ENCODE data around the gene ZC2HC1C. TPM values are rescaled to one million over a fixed set of nuclear protein-coding genes. Genes with fewer than 3 reads are reported as not detected.

ZC2HC1C gene
- total and polyA plus RNA-seq, 10 of the 15 experiments (the other 5 are each of a cell fraction or from before 2014, with no cell fraction given) = 0.92 to 3.7 (median 1.6) TPM

- peaks cover 7% of the 10 kb centered on the region for H3K79me2 ChIP-seq (ENCODE audit: control insufficient read depth, insufficient read depth, low read length)
Measured at GRCh38 chr14:75070383-75070782, 942 bp downstream of the ZC2HC1C start.

GRCh38 chr14:75077794-75078193 is 8.4 kb downstream of the ZC2HC1C start:
- Histone ChIP-seq H3K27ac (ENCODE audit: control insufficient read depth, insufficient read depth) (no peak overlapping the region), H3K4me3 (no peak overlapping the region), H3K9ac (ENCODE audit: control insufficient read depth, insufficient read depth, low read length) (no peak overlapping the region), H3K4me2 (ENCODE audit: control insufficient read depth, insufficient read depth) (no peak overlapping the region), H3K79me2 (ENCODE audit: control insufficient read depth, insufficient read depth, low read length) (no peaks in the 10 kb centered on the region), H3K9me3 (replicated peaks; ENCODE audit: control insufficient read depth, insufficient read depth, low read length) (no peaks in the 10 kb centered on the region), H3K4me1 (ENCODE audit: control insufficient read depth, insufficient read depth, low read length) (no peaks in the 10 kb centered on the region), H3K27me3 (replicated peaks in 1 of 2; ENCODE audit: control insufficient read depth in 2 of 2, insufficient read depth in 2 of 2, low read length in 1 of 2) (no peaks in the 10 kb centered on the region), H4K20me1 (ENCODE audit: control insufficient read depth, insufficient read depth) (no peaks in the 10 kb centered on the region), H2AFZ (ENCODE audit: control insufficient read depth, low read depth, low read length) (no peak overlapping the region), H3K36me3 (ENCODE audit: control insufficient read depth in 2 of 2, insufficient read depth in 2 of 2, low read length in 1 of 2) (peaks cover 0 to 7% of the 10 kb centered on the region in 2 experiments; a peak in 3 of 4 replicates)
- ChIA-PET SMC1A (ENCODE audit: uncharacterized antibody, unreplicated experiment) (interaction anchor here (1.0 to 1.1 kb wide), 2 partner anchors 9 to 15 kb away, joined by 3 to 4 read pairs; no protein-coding TSS in a partner anchor), RAD21 (ENCODE audit: unreplicated experiment) (no interaction called here), POLR2A (no interaction called here), CTCF (interaction anchor here (1.2 to 2.6 kb wide), 3 partner anchors 10 to 217 kb away, joined by 4 to 11 read pairs (median 7); no protein-coding TSS in a partner anchor)
- intact Hi-C loops (cut with micrococcal nuclease; ENCODE audit: unreplicated experiment) = no loop called here
- BruUV-seq (replicated peaks) = no TSS peak
- ATAC-seq = no peak
- no peak for DNase-seq (ENCODE audit: low read depth, low spot score)
- in situ Hi-C loops (cut with MboI) = no loop called here
- FAIRE-seq = no peak
- TF ChIP-seq NRF1 (conservative IDR thresholded peaks at IDR 0.05; ENCODE audit: low read depth, low read length) = no peak
- no peak for TF ChIP-seq RUNX3 (IDR thresholded peaks at IDR 0.05; ENCODE audit: low read length)
- no peak for TF ChIP-seq ZNF622 (IDR thresholded peaks at IDR 0.05)
- no peak for TF ChIP-seq POU2F2 (IDR thresholded peaks at IDR 0.05; ENCODE audit: borderline replicate concordance, low read depth, low read length)
- TF ChIP-seq FOXK2 (IDR thresholded peaks at IDR 0.05) = no peak
- TF ChIP-seq ZNF207 (IDR thresholded peaks at IDR 0.05; ENCODE audit: borderline replicate concordance) = no peak
- no peak for TF ChIP-seq TAF1 (IDR thresholded peaks at IDR 0.05; ENCODE audit: borderline replicate concordance, low read depth, low read length)
- no peak for TF ChIP-seq HDAC2 (IDR thresholded peaks at IDR 0.05)
- no peak for TF ChIP-seq ZSCAN29 (IDR thresholded peaks at IDR 0.05)
- no peak for TF ChIP-seq TCF3 (IDR thresholded peaks at IDR 0.05; ENCODE audit: borderline replicate concordance, insufficient read depth, low read depth, low read length)
- TF ChIP-seq MAX (IDR thresholded peaks at IDR 0.05; ENCODE audit: low read depth, low read length) = no peak
- TF ChIP-seq FOS (IDR thresholded peaks at IDR 0.05; ENCODE audit: borderline replicate concordance, extremely low read depth, insufficient read length) = no peak
- TF ChIP-seq EED (IDR thresholded peaks at IDR 0.05; ENCODE audit: low read depth) = no peak
- no peak for TF ChIP-seq ZNF217 (IDR thresholded peaks at IDR 0.05)

More at GRCh38 chr14:75070383-75070782, 942 bp downstream of the ZC2HC1C start:
- WGBS (ENCODE audit: insufficient coverage, insufficient replicate concordance, low lambda C conversion rate, missing lambda C conversion rate) = 84% methylated on average over 9 of the region's 9 CpGs
- BruUV-seq (replicated peaks) = no TSS peak
- Histone ChIP-seq H3K27ac (ENCODE audit: control insufficient read depth, insufficient read depth) (no peak overlapping the region), H3K9ac (ENCODE audit: control insufficient read depth, insufficient read depth, low read length) (no peak overlapping the region), H4K20me1 (ENCODE audit: control insufficient read depth, insufficient read depth) (no peaks in the 10 kb centered on the region), H3K4me2 (ENCODE audit: control insufficient read depth, insufficient read depth) (no peak overlapping the region), H3K9me3 (replicated peaks; ENCODE audit: control insufficient read depth, insufficient read depth, low read length) (no peaks in the 10 kb centered on the region), H3K36me3 (ENCODE audit: control insufficient read depth in 2 of 2, insufficient read depth in 2 of 2, low read length in 1 of 2) (no peaks in the 10 kb centered on the region), H3K27me3 (replicated peaks in 1 of 2; ENCODE audit: control insufficient read depth in 2 of 2, insufficient read depth in 2 of 2, low read length in 1 of 2) (no peaks in the 10 kb centered on the region), H3K4me1 (ENCODE audit: control insufficient read depth, insufficient read depth, low read length) (peaks cover 8% of the 10 kb centered on the region), H2AFZ (ENCODE audit: control insufficient read depth, low read depth, low read length) (no peak overlapping the region), H3K4me3 (no peak overlapping the region)
- SMC1A ChIA-PET (ENCODE audit: uncharacterized antibody, unreplicated experiment) = interaction anchor here (0.8 to 1.4 kb wide), 2 partner anchors 108 to 129 kb away, joined by 3 read pairs; no protein-coding TSS in a partner anchor
- RAD21 ChIA-PET (ENCODE audit: unreplicated experiment) = no interaction called here
- no peak for FAIRE-seq
- in situ Hi-C loops (cut with MboI) = no loop called here
- DNase-seq (ENCODE audit: low read depth, low spot score) = no peak
- POLR2A ChIA-PET = interaction anchor here (1.0 to 1.1 kb wide), 2 partner anchors 29 to 106 kb away, joined by 3 read pairs; no protein-coding TSS in a partner anchor
- intact Hi-C loops (cut with micrococcal nuclease; ENCODE audit: unreplicated experiment) = no loop called here
- no peak for TF ChIP-seq MYC (IDR thresholded peaks at IDR 0.05; ENCODE audit: insufficient read depth, insufficient read length, insufficient replicate concordance, low read length, severe bottlenecking)
- CTCF ChIA-PET = interaction anchor here (1.2 to 1.6 kb wide), 2 partner anchors 125 to 371 kb away, joined by 3 to 6 read pairs; no protein-coding TSS in a partner anchor
- no peak for ATAC-seq

All from GM12878 (cell line).